Endodermal cell (in vitro differentiated cells): Measurements from ENCODE around the gene CASK. TPM values are rescaled to one million over a fixed set of nuclear protein-coding genes. Genes with fewer than 3 reads are reported as not detected.
"Not testable (repeated sequence)": the region's sequence is repeated elsewhere in the genome, so short reads cannot be mapped to it uniquely, and the experiment has no call there.

Experiments used
- DNase-seq: peaks from one replicate; pipeline ENCODE4 v3.0.0-alpha.2; 2017
- H3K27ac ChIP-seq: 2 replicates; pipeline ENCODE4 v1.5.1; 2013; ENCODE audit warnings: mild to moderate bottlenecking, low read depth, low read length, moderate library complexity
- H3K27me3 ChIP-seq: 2 replicates; pipeline ENCODE4 v1.6.1; 2013; ENCODE audit warnings: mild to moderate bottlenecking, low read length, moderate library complexity; ENCODE audit not compliant: insufficient read depth, control insufficient read depth, poor library complexity, severe bottlenecking
- H3K36me3 ChIP-seq: 2 replicates; pipeline ENCODE4 v1.7.0; 2013; ENCODE audit warnings: mild to moderate bottlenecking, low read length, moderate library complexity; ENCODE audit not compliant: control insufficient read depth, insufficient read depth
- H3K4me1 ChIP-seq: one replicate; pipeline ENCODE4 v1.7.0; 2013; ENCODE audit warnings: low read length; ENCODE audit not compliant: control insufficient read depth, insufficient read depth
- H3K4me3 ChIP-seq: 2 replicates; pipeline ENCODE4 v1.5.1; 2013; ENCODE audit warnings: mild to moderate bottlenecking, low read length, moderate library complexity
- H3K9ac ChIP-seq: 2 replicates; pipeline ENCODE4 v1.6.1; 2013; ENCODE audit warnings: mild to moderate bottlenecking, low read length, moderate library complexity; ENCODE audit not compliant: poor library complexity, severe bottlenecking; ENCODE audit errors: extremely low read depth
- H3K9me3 ChIP-seq: 2 replicates; pipeline ENCODE4 v1.6.1; 2013; ENCODE audit warnings: mild to moderate bottlenecking, low read length, moderate library complexity; ENCODE audit not compliant: control insufficient read depth
- H3K27ac Mint-ChIP-seq: 2 replicates; pipeline ENCODE4 v1.8.0; 2020; ENCODE audit warnings: mixed read lengths
- H3K27me3 Mint-ChIP-seq: 2 replicates; pipeline ENCODE4 v1.8.0; 2021; ENCODE audit warnings: mild to moderate bottlenecking, mixed read lengths; ENCODE audit not compliant: insufficient read depth
- H3K36me3 Mint-ChIP-seq: 2 replicates; pipeline ENCODE4 v1.8.0; 2020; ENCODE audit warnings: low read depth, mixed read lengths
- H3K4me1 Mint-ChIP-seq: 2 replicates; pipeline ENCODE4 v1.8.0; 2020; ENCODE audit warnings: mixed read lengths
- H3K4me3 Mint-ChIP-seq: 2 replicates; pipeline ENCODE4 v1.8.0; 2020; ENCODE audit warnings: mild to moderate bottlenecking, moderate library complexity, mixed read lengths
- H3K9me3 Mint-ChIP-seq: 2 replicates; pipeline ENCODE4 v1.8.0; 2020; ENCODE audit warnings: mild to moderate bottlenecking, mixed read lengths
- WGBS, 2 experiments: methylation state at CpG; one replicate each; pipeline versions ENCODE4 v1.1.5 to v1.1.7; 2013; ENCODE audit warnings: missing lambda C conversion rate in 2 of 2, mixed read lengths in 1 of 2; ENCODE audit not compliant: insufficient coverage in 1 of 2, insufficient read length in 1 of 2; 5-methylcytosine and 5-hydroxymethylcytosine counted together
- total RNA-seq, 2 donors: library from RNA; stranded (reverse); fragmentation: NEBNext Ultra II Directional in 1 of 2; extraction: Animal tissue kit (Norgen Biotek cat#: 25700) in 1 of 2; gene quantifications; 2 replicates in 1 of 2; 3 replicates in 1 of 2; pipeline ENCODE4 v1.2.1, GENCODE V29; 2021
- TF ChIP-seq, protein P1 (sequence below): fragments of 200-600 bp; sonication (generic); conservative IDR thresholded peaks from 2 replicates; pipeline ENCODE4 v1.5.0; 2021; ENCODE audit warnings: antibody characterized with exemption, mild to moderate bottlenecking

Gene CASK
- total RNA-seq, 2 donors from 2014 or later = 79.1 to 87.1 TPM

DNA sequence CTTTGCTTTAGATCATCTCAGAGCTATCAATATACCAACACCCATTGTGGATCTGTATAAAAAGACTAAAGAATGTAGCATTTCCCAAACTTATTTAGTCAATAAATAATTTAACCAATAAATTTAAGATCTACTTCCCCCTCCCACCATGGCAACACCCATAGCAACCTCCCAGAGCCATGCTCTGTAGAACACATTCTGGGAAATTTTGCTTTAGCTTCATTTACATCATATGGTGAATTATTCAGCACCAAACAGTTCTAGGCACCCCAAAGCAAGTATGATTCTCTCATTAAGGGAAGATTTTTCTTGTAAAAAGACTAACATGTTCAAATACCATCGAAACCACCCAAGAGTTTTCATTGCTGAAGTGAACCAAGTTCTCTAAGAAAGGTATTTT is 315.1 kb downstream of the CASK start:
- Histone ChIP-seq H3K9ac (no peak overlapping the region), H3K27me3 (no peaks in the 10 kb centered on the region), H3K36me3 (peaks cover 15% of the 10 kb centered on the region), H3K9me3 (no peaks in the 10 kb centered on the region), H3K27ac (no peak overlapping the region), H3K4me3 (no peak overlapping the region), H3K4me1 (no peaks in the 10 kb centered on the region)
- Mint-ChIP-seq H3K36me3 (peaks cover 17% of the 10 kb centered on the region), H3K4me1 (peaks cover 8% of the 10 kb centered on the region), H3K27me3 (no peaks in the 10 kb centered on the region), H3K9me3 (peaks cover 34% of the 10 kb centered on the region), H3K4me3 (no peak overlapping the region), H3K27ac (no peak overlapping the region)
- DNase-seq = no peak
- 80 to 100% methylated on average over 1 of the region's 1 CpG for WGBS, 2 experiments
- TF ChIP-seq, protein P1, sequence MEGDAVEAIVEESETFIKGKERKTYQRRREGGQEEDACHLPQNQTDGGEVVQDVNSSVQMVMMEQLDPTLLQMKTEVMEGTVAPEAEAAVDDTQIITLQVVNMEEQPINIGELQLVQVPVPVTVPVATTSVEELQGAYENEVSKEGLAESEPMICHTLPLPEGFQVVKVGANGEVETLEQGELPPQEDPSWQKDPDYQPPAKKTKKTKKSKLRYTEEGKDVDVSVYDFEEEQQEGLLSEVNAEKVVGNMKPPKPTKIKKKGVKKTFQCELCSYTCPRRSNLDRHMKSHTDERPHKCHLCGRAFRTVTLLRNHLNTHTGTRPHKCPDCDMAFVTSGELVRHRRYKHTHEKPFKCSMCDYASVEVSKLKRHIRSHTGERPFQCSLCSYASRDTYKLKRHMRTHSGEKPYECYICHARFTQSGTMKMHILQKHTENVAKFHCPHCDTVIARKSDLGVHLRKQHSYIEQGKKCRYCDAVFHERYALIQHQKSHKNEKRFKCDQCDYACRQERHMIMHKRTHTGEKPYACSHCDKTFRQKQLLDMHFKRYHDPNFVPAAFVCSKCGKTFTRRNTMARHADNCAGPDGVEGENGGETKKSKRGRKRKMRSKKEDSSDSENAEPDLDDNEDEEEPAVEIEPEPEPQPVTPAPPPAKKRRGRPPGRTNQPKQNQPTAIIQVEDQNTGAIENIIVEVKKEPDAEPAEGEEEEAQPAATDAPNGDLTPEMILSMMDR = no peak

DNA sequence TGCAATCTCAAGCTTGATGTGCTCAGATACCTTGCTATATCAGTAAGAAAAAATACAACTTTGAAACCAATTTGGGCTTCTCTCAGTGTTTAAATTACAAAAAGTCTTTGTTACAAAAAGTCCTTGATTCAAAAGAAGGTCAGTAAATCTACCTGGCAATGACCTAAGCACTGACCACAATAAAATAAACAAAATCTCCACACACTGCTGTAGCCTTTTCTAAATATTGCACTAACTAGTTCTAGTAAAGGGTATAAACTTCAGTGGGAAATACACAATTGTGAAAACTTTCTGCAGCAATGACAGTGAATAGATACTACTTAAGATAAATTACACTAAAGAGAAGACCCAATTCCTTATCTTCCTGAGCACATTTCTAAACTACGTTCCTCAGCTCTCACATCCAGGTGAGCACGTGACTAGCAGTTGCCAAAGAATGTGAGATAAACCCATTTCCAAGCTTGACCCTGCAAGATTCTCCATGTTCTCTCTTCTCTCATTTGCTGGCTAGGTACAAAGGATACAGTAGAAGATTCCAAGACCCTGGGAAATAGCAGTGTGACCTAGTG is 316.0 kb downstream of the CASK start:
- WGBS, 2 experiments = 75% methylated on average over 2 of the region's 2 CpGs; no CpG with 5 or more reads in 1 of the 2 experiments
- H3K27ac Mint-ChIP-seq = peak overlapping the region; percentile 28
- DNase-seq = no peak
- Histone ChIP-seq H3K36me3 (peaks cover 15% of the 10 kb centered on the region), H3K9ac (no peak overlapping the region), H3K27me3 (no peaks in the 10 kb centered on the region), H3K9me3 (no peaks in the 10 kb centered on the region), H3K4me3 (no peak overlapping the region), H3K4me1 (no peaks in the 10 kb centered on the region), H3K27ac (no peak overlapping the region)
- H3K9me3 Mint-ChIP-seq = peaks cover 36% of the 10 kb centered on the region
- H3K4me1 Mint-ChIP-seq = peaks cover 8% of the 10 kb centered on the region
- peaks cover 17% of the 10 kb centered on the region for H3K36me3 Mint-ChIP-seq
- no peak overlapping the region for H3K4me3 Mint-ChIP-seq
- TF ChIP-seq, protein P1 = no peak
- no peaks in the 10 kb centered on the region for H3K27me3 Mint-ChIP-seq

DNA sequence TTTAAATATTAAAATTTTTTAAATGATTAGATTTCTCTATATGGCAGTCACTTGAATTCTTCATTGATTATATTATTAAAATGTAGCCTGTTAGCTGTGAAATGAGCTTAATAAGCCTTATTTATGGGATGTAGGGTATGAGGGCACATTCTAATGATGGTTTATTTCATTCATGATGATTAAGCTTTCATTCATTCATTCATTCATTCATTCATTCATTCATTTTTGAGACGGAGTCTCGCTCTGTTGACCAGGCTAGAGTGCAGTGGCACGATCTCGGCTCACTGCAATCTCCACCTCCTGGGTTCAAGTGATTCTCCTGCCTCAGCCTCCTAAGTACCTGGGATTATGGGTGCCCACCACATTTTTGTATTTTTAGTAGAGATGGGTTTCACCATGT is 317.3 kb downstream of the CASK start:
- H3K4me1 Mint-ChIP-seq, H3K27ac ChIP-seq, H3K27me3 ChIP-seq, H3K4me3 ChIP-seq, H3K27ac Mint-ChIP-seq, DNase-seq, H3K9ac ChIP-seq, H3K9me3 ChIP-seq, H3K27me3 Mint-ChIP-seq, H3K4me3 Mint-ChIP-seq, H3K4me1 ChIP-seq: not testable (repeated sequence)
- H3K36me3 ChIP-seq = peaks cover 15% of the 10 kb centered on the region
- peaks cover 34% of the 10 kb centered on the region for H3K9me3 Mint-ChIP-seq
- 70 to 97% methylated on average over 2 to 4 of the region's 4 CpGs for WGBS, 2 experiments
- peaks cover 17% of the 10 kb centered on the region for H3K36me3 Mint-ChIP-seq
